ENCODE data around the gene GUCY1A1.

Gene GUCY1A1

GRCh38 chr4:155659176-155659575 is 7.5 kb upstream of the GUCY1A1 start:
- no peak for DNase-seq

- DNase-seq = no peak
Measured at GRCh38 chr4:155660436-155660835, 6.2 kb upstream of the GUCY1A1 start.

- no peak for DNase-seq
Measured at GRCh38 chr4:155665054-155665453, 1.6 kb upstream of the GUCY1A1 start.

GRCh38 chr4:155667222-155667567 is 547 bp downstream of the GUCY1A1 start:
- no peak for DNase-seq

GRCh38 chr4:155667568-155668511 is 1.2 kb downstream of the GUCY1A1 start:
- DNase-seq = peak; percentile 14

- DNase-seq = no peak
Measured at GRCh38 chr4:155668707-155669220, 2.1 kb downstream of the GUCY1A1 start.

GRCh38 chr4:155672342-155672741 is 5.7 kb downstream of the GUCY1A1 start:
- DNase-seq = no peak

- DNase-seq = no peak
Measured at GRCh38 chr4:155673453-155673979, 6.9 kb downstream of the GUCY1A1 start.

- no peak for DNase-seq
Measured at GRCh38 chr4:155674669-155675071, 8.0 kb downstream of the GUCY1A1 start.

- DNase-seq = no peak
Measured at GRCh38 chr4:155675709-155676429, 9.2 kb downstream of the GUCY1A1 start.

GRCh38 chr4:155676430-155676825 is 9.8 kb downstream of the GUCY1A1 start:
- DNase-seq = no peak

- no peak for DNase-seq
Measured at GRCh38 chr4:155678011-155678410, 11.4 kb downstream of the GUCY1A1 start.

GRCh38 chr4:155679343-155679742 is 12.7 kb downstream of the GUCY1A1 start:
- no peak for DNase-seq

GRCh38 chr4:155681886-155682285 is 15.2 kb downstream of the GUCY1A1 start:
- DNase-seq = no peak

- DNase-seq = no peak
Measured at GRCh38 chr4:155684423-155684822, 17.8 kb downstream of the GUCY1A1 start.

GRCh38 chr4:155684892-155685541 is 18.4 kb downstream of the GUCY1A1 start:
- no peak for DNase-seq

GRCh38 chr4:155687380-155687982 is 20.8 kb downstream of the GUCY1A1 start:
- no peak for DNase-seq

- DNase-seq = no peak
Measured at GRCh38 chr4:155688211-155688610, 21.6 kb downstream of the GUCY1A1 start.

- no peak for DNase-seq
Measured at GRCh38 chr4:155688860-155689259, 22.2 kb downstream of the GUCY1A1 start.

- DNase-seq = no peak
Measured at GRCh38 chr4:155690044-155690837, 23.6 kb downstream of the GUCY1A1 start.

- DNase-seq = no peak
Measured at GRCh38 chr4:155692361-155692760, 25.7 kb downstream of the GUCY1A1 start.

Data from NCI-H2029 treated with DMSO at 0.1 percent for 48 hours (cell line).